Right lobe of liver (tissue), 4 donors: ENCODE data around the gene TTC28.

Experiments used
- CTCF ChIP-seq, 4 donors: fragments of 200-600 bp in 3 of 4; fragments of 450-650 bp in 1 of 4; IDR thresholded peaks; one replicate each; pipeline versions ENCODE4 v1.5.1 to v1.8.0; 2016 to 2022; ENCODE audit warnings: antibody characterized with exemption in 4 of 4, mild to moderate bottlenecking in 2 of 4
- POLR2A ChIP-seq: fragments of 450-650 bp; IDR thresholded peaks from one replicate; pipeline ENCODE4 v1.6.1; 2017; ENCODE audit warnings: antibody characterized with exemption, mild to moderate bottlenecking
- donor health status: DM: no; HTN: no; CAD: no.
- donor health status: DM: no; HTN: no; CAD: no.
- donor health status: DM: no; HTN: yes; CAD: no.

- TF ChIP-seq CTCF (IDR thresholded peaks at IDR 0.05) (no peak), POLR2A (no peak)
Observed at GRCh38 chr22:28410050-28410816, 269.4 kb downstream of the TTC28 start.
